ENCODE data around the gene DTX1.

The DTX1 gene

GRCh38 chr12:113056631-113057488 is at the start of gene DTX1:
DTX1 (plus strand) TSS chr12:113056730; CDS start chr12:113058193, 1,463 bp downstream.
- DNase-seq, result no peak

- no peak for DNase-seq
These were observed 49.4 kb upstream of the DTX1 start for GRCh38 chr12:113007166-113007565.

- DNase-seq, result no peak
These were observed 45.8 kb upstream of the DTX1 start for GRCh38 chr12:113010701-113011100.

- DNase-seq, result no peak
These were observed 42.0 kb upstream of the DTX1 start for GRCh38 chr12:113014565-113014964.

- no peak for DNase-seq
These were observed 39.7 kb upstream of the DTX1 start for GRCh38 chr12:113016796-113017195.

GRCh38 chr12:113019025-113019424 is 37.5 kb upstream of the DTX1 start:
- no peak for DNase-seq

GRCh38 chr12:113021500-113021899 is 35.0 kb upstream of the DTX1 start:
- DNase-seq, result no peak

- no peak for DNase-seq
These were observed 33.8 kb upstream of the DTX1 start for GRCh38 chr12:113022563-113023297.

- DNase-seq, result no peak
These were observed 28.8 kb upstream of the DTX1 start for GRCh38 chr12:113027726-113028125.

- DNase-seq, result no peak
These were observed 25.5 kb upstream of the DTX1 start for GRCh38 chr12:113030875-113031525.

GRCh38 chr12:113039911-113040445 is 16.6 kb upstream of the DTX1 start:
- DNase-seq, result no peak

- DNase-seq, result no peak
These were observed 15.8 kb upstream of the DTX1 start for GRCh38 chr12:113040722-113041171.

GRCh38 chr12:113041560-113041959 is 15.0 kb upstream of the DTX1 start:
- no peak for DNase-seq

GRCh38 chr12:113043240-113043639 is 13.3 kb upstream of the DTX1 start:
- no peak for DNase-seq

GRCh38 chr12:113044516-113044915 is 12.0 kb upstream of the DTX1 start:
- DNase-seq, result no peak

GRCh38 chr12:113048716-113049127 is 7.8 kb upstream of the DTX1 start:
- DNase-seq, result peak; percentile 45

GRCh38 chr12:113049976-113050742 is 6.4 kb upstream of the DTX1 start:
- DNase-seq, result no peak

- no peak for DNase-seq
These were observed 5.7 kb upstream of the DTX1 start for GRCh38 chr12:113050795-113051194.

GRCh38 chr12:113051759-113052158 is 4.8 kb upstream of the DTX1 start:
- DNase-seq, result no peak

- no peak for DNase-seq
These were observed 4.2 kb upstream of the DTX1 start for GRCh38 chr12:113052326-113052725.

- no peak for DNase-seq
These were observed 1.5 kb upstream of the DTX1 start for GRCh38 chr12:113054948-113055486.

Data from GDM1 (cell line).